ENCODE data around the gene RC3H2. TPM values are rescaled to one million over a fixed set of nuclear protein-coding genes. Genes with fewer than 3 reads are reported as not detected.

RC3H2 gene
- total and polyA plus RNA-seq, 2 of the 13 experiments (the other 11 are each of a cell fraction or from before 2014, with no cell fraction given) = 21.0 to 36.4 TPM

DNA sequence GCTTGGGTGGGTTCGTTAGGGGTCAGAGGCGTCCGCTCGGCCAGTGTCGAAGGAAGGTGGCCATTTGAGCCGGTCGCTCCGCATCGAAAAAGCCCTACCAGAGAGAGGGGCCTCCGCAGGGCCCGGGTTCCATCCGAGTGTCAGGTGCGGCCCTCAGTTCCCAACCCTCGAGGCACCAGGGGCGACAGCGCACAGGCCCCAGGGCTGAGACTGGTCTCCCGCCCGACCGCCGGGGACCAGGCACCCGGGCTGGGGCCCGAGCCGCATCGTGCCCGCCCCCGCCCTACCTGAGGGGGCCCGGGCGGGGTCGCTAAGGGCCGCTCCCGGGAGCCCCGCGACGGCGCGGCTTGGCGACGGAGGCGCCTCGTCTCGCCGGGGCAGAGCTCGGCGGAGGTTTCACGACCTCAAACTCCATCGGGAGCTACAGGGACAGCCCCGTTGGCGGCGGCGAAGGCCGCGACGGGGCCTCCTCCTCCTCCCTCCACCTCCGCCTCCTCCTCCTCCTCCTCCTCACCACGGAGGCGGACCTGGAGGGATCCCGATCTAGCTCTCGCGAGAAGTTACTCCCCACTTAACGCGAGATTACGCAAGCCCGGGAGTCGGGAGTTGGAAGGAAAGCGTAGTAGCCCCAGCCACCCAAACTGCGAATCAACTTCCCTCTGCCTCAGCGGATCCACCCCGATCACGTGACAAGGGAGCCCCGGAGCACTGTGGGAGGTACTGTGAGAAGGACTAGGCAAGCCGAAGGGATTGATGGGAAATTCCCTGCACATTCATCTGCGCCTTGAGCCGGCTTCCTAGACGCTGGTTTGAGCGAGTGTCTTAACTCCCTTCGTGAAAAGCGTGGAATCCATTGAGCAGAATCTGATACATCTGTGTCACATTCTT lies at the start of gene RC3H2 (continued):
- TF ChIP-seq SNAI1 (CRISPR knock-in tag; IDR thresholded peaks at IDR 0.05; ENCODE audit: borderline replicate concordance) (no peak), ZZZ3 (CRISPR knock-in tag; IDR thresholded peaks at IDR 0.05; ENCODE audit: borderline replicate concordance) (peak; percentile 66; the same call in 1 of the 2 replicates), ZNF24 (IDR thresholded peaks at IDR 0.05) (no peak), ZNF781 (CRISPR knock-in tag; IDR thresholded peaks at IDR 0.05; ENCODE audit: borderline replicate concordance, not compliant biosample characterization) (no peak), NPAS2 (CRISPR knock-in tag; IDR thresholded peaks at IDR 0.05; ENCODE audit: borderline replicate concordance) (no peak), ZNF737 (CRISPR knock-in tag; IDR thresholded peaks at IDR 0.05; ENCODE audit: borderline replicate concordance) (no peak), ZFP36 (IDR thresholded peaks at IDR 0.05; ENCODE audit: borderline replicate concordance, low read depth, low read length, partially characterized antibody) (no peak), ZFX (CRISPR knock-in tag; IDR thresholded peaks at IDR 0.05; ENCODE audit: low read depth) (peak; percentile 94), CBX2 (IDR thresholded peaks at IDR 0.05; ENCODE audit: low read depth, low read length) (no peak), CBX2 (CRISPR knock-in tag; IDR thresholded peaks at IDR 0.05; ENCODE audit: low read depth) (no peak), SOX13 (IDR thresholded peaks at IDR 0.05) (no peak; the same call in 1 of the 2 replicates), SOX13 (CRISPR knock-in tag; conservative IDR thresholded peaks at IDR 0.05 in 1 of 2, IDR thresholded peaks at IDR 0.05 in 1 of 2) (peak in 1 of 2 experiments; percentile 42; a peak in 1 of 4 replicates), ZEB1 (IDR thresholded peaks at IDR 0.05; ENCODE audit: insufficient replicate concordance, low read depth) (no peak), ETV6 (CRISPR knock-in tag; conservative IDR thresholded peaks at IDR 0.05) (peak; percentile 47)
- TF ChIP-seq, protein P1, sequence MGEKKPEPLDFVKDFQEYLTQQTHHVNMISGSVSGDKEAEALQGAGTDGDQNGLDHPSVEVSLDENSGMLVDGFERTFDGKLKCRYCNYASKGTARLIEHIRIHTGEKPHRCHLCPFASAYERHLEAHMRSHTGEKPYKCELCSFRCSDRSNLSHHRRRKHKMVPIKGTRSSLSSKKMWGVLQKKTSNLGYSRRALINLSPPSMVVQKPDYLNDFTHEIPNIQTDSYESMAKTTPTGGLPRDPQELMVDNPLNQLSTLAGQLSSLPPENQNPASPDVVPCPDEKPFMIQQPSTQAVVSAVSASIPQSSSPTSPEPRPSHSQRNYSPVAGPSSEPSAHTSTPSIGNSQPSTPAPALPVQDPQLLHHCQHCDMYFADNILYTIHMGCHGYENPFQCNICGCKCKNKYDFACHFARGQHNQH (CRISPR knock-in tag; IDR thresholded peaks at IDR 0.05) = peak; percentile 44; the same call in 1 of the 2 replicates
- TF ChIP-seq, protein P2, sequence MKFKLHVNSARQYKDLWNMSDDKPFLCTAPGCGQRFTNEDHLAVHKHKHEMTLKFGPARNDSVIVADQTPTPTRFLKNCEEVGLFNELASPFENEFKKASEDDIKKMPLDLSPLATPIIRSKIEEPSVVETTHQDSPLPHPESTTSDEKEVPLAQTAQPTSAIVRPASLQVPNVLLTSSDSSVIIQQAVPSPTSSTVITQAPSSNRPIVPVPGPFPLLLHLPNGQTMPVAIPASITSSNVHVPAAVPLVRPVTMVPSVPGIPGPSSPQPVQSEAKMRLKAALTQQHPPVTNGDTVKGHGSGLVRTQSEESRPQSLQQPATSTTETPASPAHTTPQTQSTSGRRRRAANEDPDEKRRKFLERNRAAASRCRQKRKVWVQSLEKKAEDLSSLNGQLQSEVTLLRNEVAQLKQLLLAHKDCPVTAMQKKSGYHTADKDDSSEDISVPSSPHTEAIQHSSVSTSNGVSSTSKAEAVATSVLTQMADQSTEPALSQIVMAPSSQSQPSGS (CRISPR knock-in tag; IDR thresholded peaks at IDR 0.05) = no peak; the same call in 1 of the 2 replicates
- TF ChIP-seq, protein P3, sequence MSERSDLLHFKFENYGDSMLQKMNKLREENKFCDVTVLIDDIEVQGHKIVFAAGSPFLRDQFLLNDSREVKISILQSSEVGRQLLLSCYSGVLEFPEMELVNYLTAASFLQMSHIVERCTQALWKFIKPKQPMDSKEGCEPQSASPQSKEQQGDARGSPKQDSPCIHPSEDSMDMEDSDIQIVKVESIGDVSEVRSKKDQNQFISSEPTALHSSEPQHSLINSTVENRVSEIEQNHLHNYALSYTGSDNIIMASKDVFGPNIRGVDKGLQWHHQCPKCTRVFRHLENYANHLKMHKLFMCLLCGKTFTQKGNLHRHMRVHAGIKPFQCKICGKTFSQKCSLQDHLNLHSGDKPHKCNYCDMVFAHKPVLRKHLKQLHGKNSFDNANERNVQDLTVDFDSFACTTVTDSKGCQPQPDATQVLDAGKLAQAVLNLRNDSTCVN (CRISPR knock-in tag; IDR thresholded peaks at IDR 0.05; ENCODE audit: borderline replicate concordance) = no peak
- TF ChIP-seq, protein P4, sequence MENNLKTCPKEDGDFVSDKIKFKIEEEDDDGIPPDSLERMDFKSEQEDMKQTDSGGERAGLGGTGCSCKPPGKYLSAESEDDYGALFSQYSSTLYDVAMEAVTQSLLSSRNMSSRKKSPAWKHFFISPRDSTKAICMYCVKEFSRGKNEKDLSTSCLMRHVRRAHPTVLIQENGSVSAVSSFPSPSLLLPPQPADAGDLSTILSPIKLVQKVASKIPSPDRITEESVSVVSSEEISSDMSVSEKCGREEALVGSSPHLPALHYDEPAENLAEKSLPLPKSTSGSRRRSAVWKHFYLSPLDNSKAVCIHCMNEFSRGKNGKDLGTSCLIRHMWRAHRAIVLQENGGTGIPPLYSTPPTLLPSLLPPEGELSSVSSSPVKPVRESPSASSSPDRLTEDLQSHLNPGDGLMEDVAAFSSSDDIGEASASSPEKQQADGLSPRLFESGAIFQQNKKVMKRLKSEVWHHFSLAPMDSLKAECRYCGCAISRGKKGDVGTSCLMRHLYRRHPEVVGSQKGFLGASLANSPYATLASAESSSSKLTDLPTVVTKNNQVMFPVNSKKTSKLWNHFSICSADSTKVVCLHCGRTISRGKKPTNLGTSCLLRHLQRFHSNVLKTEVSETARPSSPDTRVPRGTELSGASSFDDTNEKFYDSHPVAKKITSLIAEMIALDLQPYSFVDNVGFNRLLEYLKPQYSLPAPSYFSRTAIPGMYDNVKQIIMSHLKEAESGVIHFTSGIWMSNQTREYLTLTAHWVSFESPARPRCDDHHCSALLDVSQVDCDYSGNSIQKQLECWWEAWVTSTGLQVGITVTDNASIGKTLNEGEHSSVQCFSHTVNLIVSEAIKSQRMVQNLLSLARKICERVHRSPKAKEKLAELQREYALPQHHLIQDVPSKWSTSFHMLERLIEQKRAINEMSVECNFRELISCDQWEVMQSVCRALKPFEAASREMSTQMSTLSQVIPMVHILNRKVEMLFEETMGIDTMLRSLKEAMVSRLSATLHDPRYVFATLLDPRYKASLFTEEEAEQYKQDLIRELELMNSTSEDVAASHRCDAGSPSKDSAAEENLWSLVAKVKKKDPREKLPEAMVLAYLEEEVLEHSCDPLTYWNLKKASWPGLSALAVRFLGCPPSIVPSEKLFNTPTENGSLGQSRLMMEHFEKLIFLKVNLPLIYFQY (CRISPR knock-in tag; IDR thresholded peaks at IDR 0.05; ENCODE audit: borderline replicate concordance) = no peak
